ENCODE measurements around the gene PPP1R13L.
"Not testable (repeated sequence)": the region's sequence is repeated elsewhere in the genome, so short reads cannot be mapped to it uniquely, and the experiment has no call there.

Gene PPP1R13L

DNA sequence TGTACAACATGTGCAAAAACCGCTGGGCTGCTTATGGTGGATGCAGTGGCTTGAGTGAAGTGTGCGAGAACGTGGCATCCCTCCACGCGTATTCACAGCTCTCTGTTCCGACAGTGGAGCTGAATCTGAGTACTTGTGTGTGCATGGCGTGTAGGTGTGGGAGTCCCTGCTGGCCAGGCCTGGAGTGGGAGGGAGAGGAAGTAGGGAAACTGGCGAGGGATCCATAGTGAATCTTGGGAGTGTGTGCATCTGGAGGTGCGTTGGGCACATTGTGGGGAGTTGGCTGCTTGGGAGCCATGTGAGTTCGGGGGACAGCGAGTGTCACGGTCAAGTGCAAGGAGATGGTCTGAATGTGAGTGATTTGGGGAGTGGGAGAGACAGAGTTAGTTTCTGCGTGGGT is 62.0 kb downstream of the PPP1R13L start:
- DNase-seq = no peak

DNA sequence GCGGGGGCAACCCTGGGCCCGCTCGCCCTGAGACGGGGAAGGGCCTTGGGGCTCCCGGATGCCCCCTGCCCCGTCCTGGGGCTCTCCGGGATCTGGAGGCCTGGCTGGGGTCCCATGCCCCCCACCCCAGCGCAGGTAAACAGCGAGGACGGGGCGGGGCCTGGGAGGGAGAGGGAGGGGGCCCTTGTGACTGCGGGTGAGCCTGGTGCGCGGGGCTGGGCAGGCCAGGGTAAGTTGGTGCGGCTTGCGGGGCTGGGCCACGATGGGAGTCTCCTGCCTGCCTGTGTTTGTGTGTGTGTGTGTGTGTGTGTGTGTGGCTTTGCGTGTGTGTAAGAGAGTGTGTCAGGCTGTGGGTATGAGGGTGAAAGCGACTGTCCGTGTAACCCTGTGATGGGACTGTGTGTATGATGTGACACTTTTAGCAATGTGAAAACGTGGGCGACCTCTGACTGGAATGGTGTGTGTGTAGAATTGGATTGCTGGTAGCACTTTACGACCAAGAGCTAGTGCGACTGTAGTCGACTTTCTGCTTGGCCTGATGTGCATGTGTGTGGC is 63.9 kb downstream of the PPP1R13L start:
- DNase-seq = no peak

DNA sequence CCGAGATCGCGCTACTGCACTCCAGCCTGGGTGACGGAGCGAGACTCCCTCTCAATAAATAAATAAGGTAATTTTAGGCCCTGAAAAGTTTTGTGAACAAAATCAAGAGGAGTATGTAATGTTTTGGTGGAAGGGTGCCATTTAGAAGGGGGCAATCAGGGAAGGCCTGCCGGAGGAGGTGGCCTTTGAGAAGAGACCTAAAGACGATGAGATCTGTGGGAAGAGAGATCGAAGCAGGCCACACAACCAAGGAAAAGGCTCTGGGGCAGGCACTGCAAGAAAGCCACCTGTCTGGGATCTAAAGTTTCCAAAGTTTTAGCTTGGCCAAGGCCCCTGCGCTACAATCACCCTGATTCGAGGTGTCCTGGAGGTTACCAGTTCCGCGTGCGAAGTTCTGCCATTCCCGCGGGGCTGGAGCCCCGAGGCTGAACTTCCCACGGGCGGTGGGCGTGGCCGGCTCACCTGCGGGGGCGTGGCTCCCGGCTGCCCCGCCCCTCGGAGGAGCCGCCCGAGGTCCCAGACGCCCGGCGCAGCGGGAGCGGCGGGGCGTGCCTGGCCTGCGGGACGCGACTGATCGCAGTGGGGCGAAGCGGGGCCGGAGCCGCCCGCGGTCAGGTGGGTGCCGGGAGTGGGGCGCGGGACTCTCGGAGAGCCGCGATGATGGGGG is 64.5 kb downstream of the PPP1R13L start, which contains the start of gene KLC3:
TSS of gene KLC3 (plus strand) at position 519 of the 667 bp plus-strand sequence. CDS start 4,792 bp downstream, outside the sequence.
- DNase-seq = no peak

DNA sequence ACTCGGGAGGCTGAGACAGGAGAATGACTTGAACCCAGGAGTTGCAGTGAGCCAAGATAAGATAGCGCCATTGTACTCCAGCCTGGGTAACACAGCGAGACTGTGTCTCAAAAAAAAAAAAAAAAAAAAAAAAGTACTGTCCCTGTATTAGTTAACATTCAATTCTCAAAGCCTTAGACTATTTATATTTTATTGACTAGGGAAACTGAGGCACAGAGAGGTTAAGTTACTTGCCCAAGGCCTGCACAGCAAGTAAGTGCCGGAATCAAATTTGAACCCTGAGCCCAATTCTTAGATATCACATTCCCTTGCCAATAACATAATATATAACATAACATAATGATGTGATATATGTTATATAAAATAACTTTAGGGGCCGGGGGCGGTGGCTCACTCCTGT is 65.2 kb downstream of the PPP1R13L start:
- no peak for DNase-seq

DNA sequence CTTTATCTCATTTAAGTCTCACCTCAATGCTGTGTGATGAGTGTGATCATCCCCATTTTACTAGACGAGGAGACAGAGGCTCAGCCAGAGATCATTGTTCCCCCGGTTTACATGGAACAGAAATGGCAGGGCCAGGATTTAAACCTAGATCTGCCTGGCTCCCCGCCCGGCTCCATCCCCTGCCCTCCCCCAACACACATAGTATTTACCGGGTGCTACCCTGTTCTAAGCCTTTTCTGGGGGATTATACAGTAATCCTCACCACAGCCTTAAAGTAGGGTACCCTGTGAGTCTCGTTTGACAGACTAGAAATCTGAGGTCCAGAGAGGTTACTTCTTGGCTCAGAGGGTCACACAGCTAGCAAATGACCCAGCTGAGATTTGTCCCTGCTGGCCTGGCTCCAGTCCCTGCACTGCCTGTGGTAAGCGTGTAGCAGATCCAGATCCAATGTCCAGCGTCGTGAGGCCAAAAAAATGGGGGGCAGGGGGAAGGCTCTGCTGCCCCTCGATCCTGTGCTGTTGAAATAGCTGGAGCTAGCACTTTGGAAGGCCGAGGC is 68.1 kb downstream of the PPP1R13L start:
- DNase-seq = no peak

DNA sequence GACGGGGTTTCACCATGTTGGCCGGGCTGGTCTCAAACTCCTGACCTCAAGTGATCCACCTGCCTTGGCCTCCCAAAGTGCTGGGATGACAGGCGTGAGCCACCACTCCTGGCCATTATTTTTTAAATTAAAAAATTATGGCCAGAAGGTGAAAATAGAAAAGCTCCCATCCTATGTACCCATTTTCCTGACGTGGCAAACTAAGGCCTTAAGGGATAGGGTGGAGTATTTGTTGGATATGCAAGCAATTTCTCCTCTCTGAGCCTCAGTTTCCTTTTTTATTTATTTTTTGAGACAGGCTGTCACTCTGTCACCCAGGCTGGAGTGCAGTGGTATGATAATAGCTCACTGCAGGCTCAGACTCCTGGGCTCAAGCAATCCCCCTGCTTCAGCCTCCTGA is 70.0 kb downstream of the PPP1R13L start:
- not testable (repeated sequence) for DNase-seq

DNA sequence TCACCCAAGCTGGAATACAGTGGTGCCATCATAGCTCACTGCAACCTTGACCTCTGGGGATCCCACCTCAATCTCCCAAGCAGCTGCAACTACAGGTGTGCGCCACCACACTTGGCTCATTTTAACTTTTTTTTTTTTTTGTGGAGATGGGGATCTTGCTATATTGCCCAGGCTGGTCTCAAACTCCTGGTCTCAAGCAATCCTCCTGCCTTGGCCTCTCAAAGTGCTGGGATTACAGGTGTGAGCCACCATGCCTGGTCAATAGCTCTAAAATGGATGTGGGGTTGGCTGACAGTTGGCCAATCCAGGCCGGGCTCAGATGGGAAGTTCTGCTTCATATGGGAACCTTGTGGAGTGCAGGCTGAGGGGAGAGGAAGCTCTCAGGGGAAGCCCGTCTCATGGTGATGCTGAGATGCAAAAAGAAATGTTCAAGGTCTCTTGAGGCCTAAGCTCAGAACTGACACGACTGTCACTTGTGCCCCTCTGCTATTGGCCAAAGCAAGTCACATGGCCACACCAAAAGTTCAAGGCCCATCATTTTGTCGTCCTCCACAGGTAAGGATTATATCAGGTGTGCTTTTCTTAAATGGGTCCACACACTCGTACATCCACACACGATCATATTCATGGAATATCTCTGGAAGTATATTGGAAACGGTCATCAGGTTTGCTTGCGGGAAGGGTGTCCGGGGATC is 71.1 kb downstream of the PPP1R13L start:
- DNase-seq = no peak

DNA sequence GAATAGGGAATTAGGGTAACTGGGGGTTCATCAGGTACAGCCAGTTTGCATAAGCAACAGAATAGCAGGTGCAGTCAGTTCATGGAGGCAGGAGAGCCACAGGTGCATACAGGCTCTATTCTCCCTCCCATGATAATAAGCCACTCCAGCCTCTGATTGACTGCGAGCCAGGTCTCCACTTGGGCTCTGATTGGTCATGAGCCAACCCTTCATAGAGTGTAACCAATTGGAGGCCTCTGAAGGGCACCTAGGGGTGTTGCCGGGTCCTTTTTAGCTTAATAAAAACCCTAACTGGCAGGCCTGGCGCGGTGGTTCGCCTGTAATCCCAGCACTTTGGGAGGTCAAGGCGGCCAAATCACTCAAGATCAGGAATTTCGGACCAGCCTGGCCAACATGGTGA is 73.5 kb downstream of the PPP1R13L start:
- peak in 1 of 2 experiments; percentile 24 for DNase-seq

All from NCI-H524 (cell line).